GOT3 (cell line): ENCODE measurements around the gene CDH4.

Source experiments
- DNase-seq: peaks from one replicate; lab custom pipeline; 2025; ENCODE audit warnings: mixed read lengths; lab: John Stamatoyannopoulos, UW

Gene CDH4

GRCh38 chr20:61561111-61561830 lies 309.2 kb downstream of the CDH4 start:
- DNase-seq, result no peak

GRCh38 chr20:61562491-61562890 lies 310.4 kb downstream of the CDH4 start:
- no peak for DNase-seq

DNA sequence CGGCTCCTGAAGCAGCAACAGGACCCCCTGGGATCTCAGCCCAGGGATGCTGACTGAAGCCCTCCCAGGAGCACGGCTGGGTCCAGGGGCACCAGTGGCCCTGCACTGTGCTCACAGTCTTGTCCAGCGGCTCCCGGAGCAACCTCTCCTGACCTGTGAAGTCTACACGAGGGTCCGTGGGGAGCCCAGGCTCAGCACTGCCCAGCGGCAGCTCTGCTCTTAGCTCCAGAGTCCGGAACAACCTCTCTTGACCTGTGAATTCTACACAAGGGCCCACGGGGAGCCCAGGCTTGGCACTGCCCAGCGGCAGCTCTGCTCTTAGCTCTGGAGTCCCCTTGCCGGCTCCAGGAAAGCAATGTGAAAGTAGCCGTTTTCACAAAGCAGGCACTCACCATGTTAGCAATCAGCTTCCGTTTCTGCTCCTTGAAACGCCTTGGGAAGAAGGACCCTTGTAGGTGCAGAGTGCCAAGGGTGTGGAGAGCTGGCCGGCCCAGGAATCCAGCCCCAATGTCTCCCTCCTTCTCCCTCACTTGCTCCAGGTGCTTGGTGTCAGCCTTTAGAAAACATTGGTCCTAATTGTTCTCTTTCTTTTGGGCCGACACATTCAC lies 310.9 kb downstream of the CDH4 start:
- DNase-seq, result no peak

DNA sequence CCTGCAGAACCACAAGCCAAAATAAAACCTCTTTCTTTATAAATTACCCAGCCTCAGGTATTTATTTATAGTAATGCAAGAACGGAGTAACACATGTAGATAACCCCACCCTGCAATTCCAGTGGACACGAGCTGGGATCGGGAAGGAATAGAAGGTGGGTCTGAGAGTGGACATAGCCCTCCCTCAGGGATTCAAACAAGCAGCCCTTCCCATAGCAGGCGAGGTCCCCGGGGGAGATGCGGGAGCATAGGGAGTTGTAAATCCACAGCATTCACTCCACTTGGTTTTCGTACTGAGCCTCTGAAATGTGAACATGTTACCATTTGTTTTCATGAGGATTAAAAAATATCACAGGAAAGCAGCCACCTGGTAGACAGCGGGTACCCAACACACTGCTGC lies 312.6 kb downstream of the CDH4 start:
- DNase-seq, result no peak

GRCh38 chr20:61565791-61566190 lies 313.7 kb downstream of the CDH4 start:
- DNase-seq, result no peak

GRCh38 chr20:61566691-61567090 lies 314.6 kb downstream of the CDH4 start:
- DNase-seq, result no peak

- DNase-seq, result no peak
Measured at GRCh38 chr20:61567204-61567603, 315.1 kb downstream of the CDH4 start.

GRCh38 chr20:61569825-61570224 lies 317.8 kb downstream of the CDH4 start:
- no peak for DNase-seq

GRCh38 chr20:61570646-61571195 lies 318.7 kb downstream of the CDH4 start:
- DNase-seq, result no peak

- DNase-seq, result no peak
Measured at GRCh38 chr20:61571221-61571620, 319.2 kb downstream of the CDH4 start.

DNA sequence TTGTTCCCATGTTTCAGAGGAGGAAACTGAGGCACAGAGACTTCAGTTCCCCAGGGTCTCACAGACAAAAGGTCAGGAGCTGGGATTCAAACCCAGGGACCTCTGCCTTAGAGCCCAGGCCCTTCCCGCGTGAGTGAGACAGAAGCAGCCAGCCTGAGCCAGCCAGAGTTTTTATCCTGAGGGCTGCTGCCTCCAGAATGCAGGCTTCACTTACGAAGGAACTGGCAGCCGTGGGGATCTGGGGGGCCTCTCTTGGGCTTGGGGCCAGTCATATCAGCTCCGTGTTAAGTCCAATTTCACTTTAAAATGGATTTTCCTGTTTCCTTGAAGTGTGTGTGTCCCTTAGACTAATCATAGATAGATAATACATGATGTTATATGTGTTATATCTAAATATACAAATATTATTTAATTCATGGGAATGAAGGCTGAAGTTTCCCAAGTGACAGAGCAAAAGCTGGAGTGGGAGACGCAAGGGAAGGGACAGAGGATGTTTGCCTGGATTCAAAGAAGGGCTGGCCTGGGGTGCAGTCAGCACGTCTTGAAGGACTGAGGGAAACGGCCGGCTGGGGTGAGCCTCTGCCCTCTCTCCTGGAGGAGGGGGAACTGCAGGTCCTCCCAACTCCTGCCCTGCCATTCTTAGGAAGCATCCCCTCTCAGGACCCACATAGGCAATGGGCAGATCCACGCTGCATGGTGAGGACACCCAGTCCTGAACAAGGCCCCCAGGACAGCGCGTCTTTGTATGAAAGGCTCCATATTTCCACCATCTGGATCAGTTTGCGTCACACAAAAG lies 320.1 kb downstream of the CDH4 start:
- no peak for DNase-seq

DNA sequence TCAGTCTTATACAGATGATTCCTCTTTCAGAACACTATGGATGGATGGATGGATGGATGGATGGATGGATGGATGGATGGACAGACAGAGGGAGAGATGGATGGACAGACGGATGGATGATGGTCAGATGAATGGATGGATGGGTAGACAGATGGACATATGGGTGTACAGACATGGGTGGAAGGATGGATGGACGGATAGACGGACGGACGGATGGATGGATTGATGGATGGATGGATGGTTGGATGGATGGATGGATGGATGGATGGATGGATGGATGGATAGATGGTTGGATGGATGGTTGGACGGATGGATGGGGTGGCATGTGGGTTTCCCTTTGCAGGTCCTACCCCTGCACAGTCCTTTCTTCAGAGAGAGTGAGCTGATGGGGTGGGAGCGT lies 320.7 kb downstream of the CDH4 start:
- DNase-seq, result no peak

GRCh38 chr20:61573415-61574305 lies 321.6 kb downstream of the CDH4 start:
- DNase-seq, result no peak

GRCh38 chr20:61575151-61575937 lies 323.3 kb downstream of the CDH4 start:
- DNase-seq, result no peak

GRCh38 chr20:61576372-61576771 lies 324.3 kb downstream of the CDH4 start:
- DNase-seq, result no peak

DNA sequence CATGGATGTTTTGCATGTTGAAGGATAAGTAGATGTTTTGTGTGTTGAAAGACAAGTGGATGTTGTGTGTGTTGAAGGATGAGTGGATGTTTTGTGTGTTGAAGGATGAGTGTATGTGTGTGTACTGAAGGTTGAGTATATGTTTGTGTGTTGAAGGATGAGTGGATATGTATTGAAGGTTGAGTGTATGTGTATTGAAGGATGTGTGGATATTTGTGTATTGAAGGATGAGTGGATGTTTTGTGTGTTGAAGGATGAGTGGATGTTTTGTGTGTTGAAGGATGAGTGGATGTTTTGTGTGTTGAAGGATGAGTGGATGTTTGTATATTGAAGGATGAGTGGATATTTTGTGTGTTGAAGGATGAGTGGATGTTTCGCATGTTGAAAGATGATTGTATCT lies 325.0 kb downstream of the CDH4 start:
- DNase-seq, result no peak

GRCh38 chr20:61579908-61580307 lies 327.8 kb downstream of the CDH4 start:
- DNase-seq, result no peak

DNA sequence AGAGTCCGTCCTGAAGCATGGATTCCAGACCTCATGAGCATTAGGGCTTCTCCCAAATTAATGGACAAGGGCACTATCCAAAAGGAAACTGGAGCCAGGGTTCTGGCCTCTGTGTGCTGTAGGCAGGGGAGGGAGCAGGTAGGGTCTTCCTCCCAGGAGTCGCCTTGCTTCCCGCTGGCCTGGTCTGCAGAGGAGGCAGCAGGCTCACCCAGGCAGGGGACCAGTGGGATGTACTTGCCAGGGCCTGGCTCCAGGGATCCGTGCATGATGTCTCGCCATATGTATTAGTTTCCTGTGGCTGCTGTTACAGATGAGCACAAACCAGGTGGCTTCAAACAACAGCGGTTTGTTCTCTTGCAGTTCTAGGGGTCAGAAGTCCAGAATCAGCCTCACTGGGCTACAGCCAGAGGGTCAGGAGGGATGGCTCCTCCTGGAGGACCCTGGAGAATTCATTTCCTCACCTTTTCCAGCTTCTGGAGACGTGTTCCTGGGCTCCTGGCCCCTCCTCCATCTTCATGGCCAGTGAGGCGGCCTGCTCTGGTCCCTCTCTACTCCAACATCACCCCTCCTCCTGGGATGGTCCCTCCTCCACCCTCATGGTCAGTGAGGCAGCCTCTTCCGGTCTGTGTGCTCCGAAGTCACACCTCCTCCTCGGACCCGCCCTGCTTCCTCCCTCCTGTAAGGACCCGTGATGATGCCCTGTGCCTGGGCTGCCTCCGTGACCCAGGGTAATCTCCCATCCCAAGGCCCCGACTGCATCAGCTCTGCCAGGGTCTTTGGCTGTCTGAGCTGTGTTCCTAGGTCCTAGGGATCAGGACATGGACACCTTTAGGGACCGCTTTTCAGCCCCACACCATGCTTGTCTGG lies 329.1 kb downstream of the CDH4 start:
- DNase-seq, result no peak

DNA sequence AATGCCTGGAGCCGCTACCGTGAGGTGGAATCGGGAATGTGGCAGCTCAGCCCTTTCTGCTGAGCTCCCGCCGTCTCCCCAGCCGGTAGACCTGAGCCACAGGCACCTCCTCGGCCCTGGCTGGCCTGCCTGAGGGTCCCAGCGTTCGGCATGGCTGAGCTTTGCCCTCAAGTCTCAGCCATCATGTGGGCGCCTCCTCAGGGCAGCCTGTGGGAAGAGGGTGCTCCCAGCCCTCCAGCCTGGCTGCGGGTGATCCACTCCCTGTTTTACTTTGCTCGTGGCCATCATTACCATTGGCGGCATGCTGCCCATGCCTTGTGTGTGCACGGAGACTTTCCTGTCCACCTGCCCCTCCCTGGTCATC lies 329.7 kb downstream of the CDH4 start:
- no peak for DNase-seq
